Suprapubic skin (tissue), 3 donors: Measurements from ENCODE around the gene HDGF.

Experiments
- EP300 ChIP-seq: sonication (generic); formaldehyde crosslinking; IDR thresholded peaks from one replicate; pipeline ENCODE4 v1.6.1; 2017; ENCODE audit warnings: antibody characterized with exemption
- TF ChIP-seq, protein P1 (sequence below), 2 donors: fragments of 200-600 bp in 1 of 2; fragments of 450-650 bp in 1 of 2; sonication (generic) in 1 of 2; IDR thresholded peaks; one replicate each; pipeline ENCODE4 v1.5.1; 2016 to 2019; ENCODE audit warnings: antibody characterized with exemption in 2 of 2, mild to moderate bottlenecking in 1 of 2, moderate library complexity in 1 of 2

GRCh38 chr1:156788136-156788535, 36.7 kb upstream of the HDGF start:
- no peak for TF ChIP-seq EP300
- TF ChIP-seq, protein P1, sequence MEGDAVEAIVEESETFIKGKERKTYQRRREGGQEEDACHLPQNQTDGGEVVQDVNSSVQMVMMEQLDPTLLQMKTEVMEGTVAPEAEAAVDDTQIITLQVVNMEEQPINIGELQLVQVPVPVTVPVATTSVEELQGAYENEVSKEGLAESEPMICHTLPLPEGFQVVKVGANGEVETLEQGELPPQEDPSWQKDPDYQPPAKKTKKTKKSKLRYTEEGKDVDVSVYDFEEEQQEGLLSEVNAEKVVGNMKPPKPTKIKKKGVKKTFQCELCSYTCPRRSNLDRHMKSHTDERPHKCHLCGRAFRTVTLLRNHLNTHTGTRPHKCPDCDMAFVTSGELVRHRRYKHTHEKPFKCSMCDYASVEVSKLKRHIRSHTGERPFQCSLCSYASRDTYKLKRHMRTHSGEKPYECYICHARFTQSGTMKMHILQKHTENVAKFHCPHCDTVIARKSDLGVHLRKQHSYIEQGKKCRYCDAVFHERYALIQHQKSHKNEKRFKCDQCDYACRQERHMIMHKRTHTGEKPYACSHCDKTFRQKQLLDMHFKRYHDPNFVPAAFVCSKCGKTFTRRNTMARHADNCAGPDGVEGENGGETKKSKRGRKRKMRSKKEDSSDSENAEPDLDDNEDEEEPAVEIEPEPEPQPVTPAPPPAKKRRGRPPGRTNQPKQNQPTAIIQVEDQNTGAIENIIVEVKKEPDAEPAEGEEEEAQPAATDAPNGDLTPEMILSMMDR (IDR thresholded peaks at IDR 0.05): no peak
